ENCODE measurements around the gene RSPH1. TPM values are rescaled to one million over a fixed set of nuclear protein-coding genes. Genes with fewer than 3 reads are reported as not detected.

RSPH1 gene
- total and polyA plus RNA-seq, 2 of the 8 experiments (the other 6 are each of a cell fraction or from before 2014, with no cell fraction given), result 0.24 TPM; not detected in 1

GRCh38 chr21:42515708-42516502 is 19.9 kb upstream of the RSPH1 start:
- Histone ChIP-seq H3K9ac (replicated peaks in 1 of 4; ENCODE audit: extremely low read depth in 1 of 4, low read depth in 3 of 4, low read length in 3 of 4) (no peak overlapping the region), H3K23me2 (ENCODE audit: low read depth, low read length) (no peaks in the 10 kb centered on the region; the same call in 1 of the 2 replicates), H4K20me1 (replicated peaks in 1 of 2; ENCODE audit: control insufficient read depth in 1 of 2, insufficient read depth in 2 of 2, low read length in 2 of 2) (no peaks in the 10 kb centered on the region), H2BK120ac (replicated peaks; ENCODE audit: low read depth, low read length) (no peak overlapping the region), H3K27ac (ENCODE audit: low read depth, low read length) (no peak overlapping the region), H3K36me3 (ENCODE audit: control insufficient read depth in 2 of 4, insufficient read depth in 4 of 4, low read length in 3 of 4) (peaks cover 0 to 14% (median 12%) of the 10 kb centered on the region in 4 experiments; a peak in 5 of 8 replicates), H3K14ac (ENCODE audit: insufficient read length) (no peak overlapping the region), H3K4me3 (ENCODE audit: extremely low read depth in 1 of 4, insufficient read depth in 2 of 4, low read depth in 3 of 4, low read length in 4 of 4) (peak overlapping the region in 1 of 4 experiments; percentile 81; a peak in 4 of 8 replicates), H3K4ac (replicated peaks; ENCODE audit: insufficient read length, low read depth, low read length) (no peak overlapping the region), H3K79me2 (ENCODE audit: control insufficient read depth in 1 of 2, insufficient read depth in 2 of 2, low read length in 2 of 2) (peaks cover 0 to 21% of the 10 kb centered on the region in 2 experiments; a peak in 2 of 4 replicates), H4K8ac (ENCODE audit: extremely low read depth, insufficient read depth, low read length) (no peak overlapping the region), H2BK20ac (ENCODE audit: low read length) (0 out of 2 replicates have a peak overlapping the region, but pooled peaks have one; percentile 21), H2BK5ac (ENCODE audit: low read depth, low read length) (no peak overlapping the region), H3K27me3 (replicated peaks in 1 of 4; ENCODE audit: control insufficient read depth in 3 of 4, extremely low read depth in 1 of 4, insufficient read depth in 3 of 4, low read length in 3 of 4) (peaks cover 0 to 10% (median 6%) of the 10 kb centered on the region in 4 experiments; a peak in 3 of 7 replicates), H3K18ac (ENCODE audit: extremely low read depth, low read length) (no peak overlapping the region), H4K5ac (ENCODE audit: insufficient read length, low read depth, low read length) (no peak overlapping the region), H4K91ac (replicated peaks; ENCODE audit: insufficient read length, low read length) (no peak overlapping the region), H2AFZ (ENCODE audit: low read length) (no peak overlapping the region), H2BK12ac (ENCODE audit: low read depth, low read length) (peak overlapping the region; percentile 64; the same call in 1 of the 2 replicates), H3K9me3 (ENCODE audit: insufficient read depth in 2 of 2, low read depth in 1 of 2, low read length in 1 of 2) (no peaks in the 10 kb centered on the region), H3K79me1 (ENCODE audit: low read depth, low read length) (no peaks in the 10 kb centered on the region; the same call in 1 of the 2 replicates), H3K4me1 (replicated peaks in 1 of 4; ENCODE audit: control insufficient read depth in 3 of 4, insufficient read depth in 4 of 4, low read length in 3 of 4) (peaks cover 13 to 20% (median 15%) of the 10 kb centered on the region in 4 experiments), H3K56ac (replicated peaks; ENCODE audit: insufficient read length, low read depth, low read length) (no peak overlapping the region), H3K4me2 (ENCODE audit: insufficient read depth in 1 of 2, low read depth in 2 of 2, low read length in 2 of 2) (peak overlapping the region; percentile 76 to 86), H2AK5ac (ENCODE audit: low read depth, low read length) (no peak overlapping the region), H2BK15ac (ENCODE audit: low read length) (0 out of 2 replicates have a peak overlapping the region, but pooled peaks have one; percentile 9), H3K23ac (ENCODE audit: insufficient read length) (no peak overlapping the region)
- 72% methylated on average over 12 of the region's 12 CpGs; no CpG with 5 or more reads in 1 of the 2 experiments for WGBS, 2 experiments (ENCODE audit: extremely low coverage in 1 of 2, insufficient coverage in 1 of 2, insufficient read length in 1 of 2, insufficient replicate concordance in 2 of 2, low coverage in 1 of 2, low lambda C conversion rate in 2 of 2, missing lambda C conversion rate in 1 of 2)
- no peak for FAIRE-seq
- DNase-seq (ENCODE audit: low read depth in 1 of 2, low spot score in 2 of 2), result no peak
- no peak for TF ChIP-seq CEBPB (IDR thresholded peaks at IDR 0.05; ENCODE audit: low read depth, low read length)
- no peak for TF ChIP-seq TAF1 (IDR thresholded peaks at IDR 0.05; ENCODE audit: low read depth, low read length)
- POLR2A ChIA-PET (ENCODE audit: partially characterized antibody), result interaction anchor here (0.9 to 2.3 kb wide), 4 partner anchors 10 to 17 kb away, joined by 3 to 9 read pairs (median 4); no protein-coding TSS in a partner anchor
- CTCF ChIA-PET (ENCODE audit: partially characterized antibody), result interaction anchor here (0.8 to 2.0 kb wide), 6 partner anchors 12 to 205 kb away, joined by 3 to 5 read pairs (median 4); no protein-coding TSS in a partner anchor

All from H1 (cell line).